GM19025 (cell line): ENCODE measurements around the gene MALAT1.
"Not testable (repeated sequence)": the region's sequence is repeated elsewhere in the genome, so short reads cannot be mapped to it uniquely, and the experiment has no call there.

ENCODE experiments used
- ATAC-seq: cut with Tn5 transposase; IDR thresholded peaks from one replicate; pipeline ENCODE4 v1.9.1; 2021; ENCODE audit warnings: mild to moderate bottlenecking, low read depth, moderate library complexity; ENCODE audit not compliant: unreplicated experiment

The MALAT1 gene

GRCh38 chr11:65516135-65516968 lies 17.5 kb downstream of the MALAT1 start:
- ATAC-seq = no peak

GRCh38 chr11:65518941-65519549 lies 20.2 kb downstream of the MALAT1 start:
- not testable (repeated sequence) for ATAC-seq

GRCh38 chr11:65521777-65522521 lies 23.1 kb downstream of the MALAT1 start:
- not testable (repeated sequence) for ATAC-seq

GRCh38 chr11:65522718-65523630 lies 24.1 kb downstream of the MALAT1 start:
- not testable (repeated sequence) for ATAC-seq

- ATAC-seq = not testable (repeated sequence)
Observed at GRCh38 chr11:65523631-65523968, 24.8 kb downstream of the MALAT1 start.

- no peak for ATAC-seq
Observed at GRCh38 chr11:65524014-65524740, 25.3 kb downstream of the MALAT1 start.

GRCh38 chr11:65524741-65525545 lies 26.1 kb downstream of the MALAT1 start, which contains the start of gene SCYL1:
Gene SCYL1 (plus strand): TSS chr11:65525083. CDS start chr11:65525154, 71 bp downstream.
- ATAC-seq = peak; percentile 62

GRCh38 chr11:65525546-65526480 lies 27.0 kb downstream of the MALAT1 start:
- ATAC-seq = no peak

GRCh38 chr11:65526744-65527143 lies 27.9 kb downstream of the MALAT1 start:
- ATAC-seq = no peak

- no peak for ATAC-seq
Observed at GRCh38 chr11:65528819-65529350, 30.0 kb downstream of the MALAT1 start.

- ATAC-seq = no peak
Observed at GRCh38 chr11:65529475-65530156, 30.8 kb downstream of the MALAT1 start.

GRCh38 chr11:65530157-65530496 lies 31.3 kb downstream of the MALAT1 start:
- no peak for ATAC-seq

GRCh38 chr11:65532388-65533064 lies 33.7 kb downstream of the MALAT1 start:
- no peak for ATAC-seq

- no peak for ATAC-seq
Observed at GRCh38 chr11:65535102-65535501, 36.3 kb downstream of the MALAT1 start.

- ATAC-seq = no peak
Observed at GRCh38 chr11:65536412-65537295, 37.8 kb downstream of the MALAT1 start.

GRCh38 chr11:65537296-65537597 lies 38.4 kb downstream of the MALAT1 start:
- no peak for ATAC-seq
